HG03571 (cell line): ENCODE measurements around the gene FAM227B.
"Not testable (repeated sequence)": the region's sequence is repeated elsewhere in the genome, so short reads cannot be mapped to it uniquely, and the experiment has no call there.

Source experiments
- ATAC-seq: cut with Tn5 transposase; IDR thresholded peaks from one replicate; pipeline ENCODE4 v1.9.1; 2021; ENCODE audit not compliant: unreplicated experiment

The FAM227B gene

DNA sequence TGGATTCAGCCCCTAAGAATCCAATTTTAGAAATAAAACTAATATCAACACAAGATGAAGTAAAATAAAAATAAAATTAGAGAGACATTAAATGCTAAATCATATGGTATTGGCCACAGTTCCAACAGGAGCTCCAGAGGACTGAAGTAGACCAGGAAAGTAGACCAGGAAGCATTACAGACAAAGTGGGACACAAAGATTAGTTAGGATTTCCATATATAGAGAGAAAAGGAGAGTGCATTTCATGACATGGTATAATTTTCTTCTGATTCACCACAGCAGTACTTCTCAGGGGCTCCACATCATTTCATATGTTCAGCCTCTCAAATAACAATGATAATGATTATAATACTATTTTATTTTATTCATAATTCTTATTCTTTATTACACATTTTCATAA is 179.3 kb downstream of the FAM227B start:
- no peak for ATAC-seq

DNA sequence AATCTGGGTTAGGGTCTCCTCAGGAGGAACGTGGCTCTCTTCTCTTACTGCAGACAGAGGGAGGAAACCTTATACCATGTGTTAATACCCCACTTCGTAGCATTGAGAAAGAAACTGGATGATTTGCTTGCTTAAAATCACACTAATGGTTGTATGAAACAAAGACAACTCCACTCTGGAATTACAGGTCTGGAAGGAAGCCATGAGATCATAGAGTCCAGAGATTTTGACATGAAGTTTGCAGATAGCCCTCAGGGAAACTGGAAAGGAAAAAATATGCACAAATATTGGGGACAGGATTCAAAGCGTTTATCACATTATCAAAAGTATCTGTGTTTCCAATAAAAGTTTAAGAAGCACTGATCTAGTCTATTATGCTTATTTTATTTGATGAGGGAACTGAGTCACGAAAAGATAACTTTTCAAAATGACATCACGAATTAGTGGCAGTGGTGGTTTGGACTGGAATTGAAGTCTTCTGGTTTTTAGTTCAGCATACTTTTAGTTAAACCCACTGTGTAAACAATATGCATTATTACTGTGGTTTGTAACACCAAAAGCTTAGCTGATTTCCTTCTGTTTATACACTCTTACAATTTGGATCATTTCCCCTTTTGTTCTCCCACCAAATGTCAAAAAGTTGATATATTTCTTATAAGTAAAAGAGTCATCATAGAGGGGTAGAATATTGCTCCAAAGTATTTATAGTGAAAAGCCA is 180.8 kb downstream of the FAM227B start:
- ATAC-seq = no peak

DNA sequence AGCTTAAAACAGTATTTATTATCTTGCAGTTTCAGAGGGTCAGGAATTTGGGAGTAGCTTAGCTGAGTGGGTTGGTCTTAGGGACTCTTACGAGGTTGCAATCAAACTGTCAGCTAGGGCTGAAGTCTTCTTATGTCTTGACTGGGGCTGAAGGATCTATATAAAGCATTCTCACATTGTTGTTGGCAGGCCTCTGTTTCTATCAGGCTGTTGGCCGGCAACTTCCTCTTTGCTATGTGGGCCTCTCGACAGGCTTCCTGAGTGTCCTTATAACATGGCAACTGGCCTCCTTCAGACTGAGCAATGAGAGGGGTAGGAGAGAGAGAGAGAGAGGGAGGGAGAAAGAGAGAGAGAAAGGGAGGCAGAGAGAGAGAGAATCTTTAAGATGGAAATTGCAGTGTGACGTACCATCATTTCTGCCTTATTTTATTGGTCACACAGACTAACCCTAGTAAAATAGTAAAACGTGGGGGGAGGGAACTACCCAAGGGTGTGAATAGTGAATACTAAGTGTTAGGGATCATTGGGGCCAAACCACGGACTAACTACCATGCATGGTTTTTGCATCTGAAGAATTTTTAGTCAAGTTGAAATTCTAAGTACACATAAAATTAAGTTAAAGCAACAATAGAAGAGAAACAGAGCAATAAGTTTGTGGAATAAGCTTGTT is 181.5 kb downstream of the FAM227B start:
- ATAC-seq = no peak

DNA sequence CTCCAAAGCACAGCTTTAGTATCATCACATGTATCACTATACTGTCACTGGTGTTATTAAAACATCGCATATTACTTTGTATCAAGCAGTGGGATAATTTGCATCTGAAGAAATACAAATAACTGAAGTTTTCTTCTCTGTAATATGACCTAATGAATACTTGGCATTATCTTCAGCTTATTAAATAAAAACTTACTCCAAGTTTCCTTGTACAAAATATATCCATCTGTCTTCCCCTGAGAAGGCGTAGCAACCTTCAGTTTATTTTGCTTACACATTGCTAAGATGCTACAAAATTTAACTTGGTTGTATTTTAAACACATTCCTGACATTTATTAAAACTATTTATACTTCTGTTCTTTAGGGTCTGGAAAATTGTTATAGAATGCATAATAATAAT is 183.9 kb downstream of the FAM227B start:
- no peak for ATAC-seq

DNA sequence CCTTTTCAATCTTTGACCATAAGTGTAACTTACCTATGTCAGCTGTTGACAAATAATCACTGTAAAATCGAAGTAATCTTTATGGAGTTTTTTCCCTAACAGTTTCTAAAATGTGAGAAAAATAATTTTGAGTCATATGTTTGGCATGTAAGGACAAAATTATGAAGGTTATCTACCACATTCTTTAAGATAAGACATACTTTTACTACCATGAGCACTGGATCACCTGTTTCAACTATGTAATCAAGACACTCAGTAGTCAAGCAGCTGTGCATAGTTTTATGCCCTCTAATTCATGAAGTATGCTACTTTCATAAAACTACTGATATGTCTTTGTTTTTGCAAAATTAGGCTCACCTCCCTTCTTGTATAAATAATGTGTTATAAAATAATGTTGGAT is 185.4 kb downstream of the FAM227B start:
- ATAC-seq = no peak

DNA sequence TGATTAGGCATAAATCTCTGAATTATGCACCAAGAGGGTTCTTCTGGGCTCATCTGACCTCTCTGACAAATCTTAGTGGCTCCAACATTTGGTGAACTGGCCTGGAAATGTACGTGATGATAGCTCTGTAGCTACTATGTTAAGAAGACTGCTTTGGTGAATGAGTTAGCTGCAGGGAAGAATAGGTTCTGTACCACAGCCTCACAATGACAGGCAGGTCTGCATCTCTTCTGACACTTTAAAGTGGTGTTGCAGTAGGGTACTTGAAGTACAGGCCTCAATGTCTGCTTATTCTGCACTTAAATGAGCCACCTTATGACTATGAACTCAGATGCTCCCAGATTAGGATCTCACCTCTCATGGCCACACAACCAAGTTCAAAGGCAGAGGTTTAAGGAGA is 190.6 kb downstream of the FAM227B start:
- ATAC-seq = no peak

DNA sequence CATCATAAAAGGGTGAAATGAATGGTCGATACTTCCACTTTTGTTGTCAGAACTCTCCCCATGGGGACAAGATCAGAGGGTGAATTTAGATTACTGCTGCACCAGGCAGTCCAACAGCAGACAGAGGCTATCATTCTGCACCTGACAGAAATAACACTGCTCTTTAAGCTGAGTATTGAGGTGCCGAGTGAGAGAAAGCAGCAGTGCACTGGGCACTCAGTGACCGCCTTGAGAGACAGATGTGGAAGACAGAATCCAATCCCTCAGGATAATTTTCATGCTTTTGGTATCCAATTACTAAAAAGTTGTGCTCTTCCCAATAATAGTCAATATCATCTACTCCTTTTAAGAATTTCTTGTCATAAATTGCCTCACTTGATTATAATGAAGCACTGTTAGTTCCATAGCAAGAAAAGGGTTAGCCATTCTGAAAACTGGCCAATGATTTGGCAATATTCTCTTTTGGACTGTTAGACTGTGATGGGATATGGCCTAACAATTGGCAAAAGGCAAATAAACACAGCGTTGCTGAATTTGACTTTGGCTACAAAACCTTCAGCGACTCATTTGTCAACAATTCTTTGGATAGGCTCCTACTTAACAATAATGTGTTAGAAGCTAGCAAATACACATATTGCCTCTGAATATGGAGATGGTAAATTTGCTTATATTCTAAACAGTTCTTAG is 192.1 kb downstream of the FAM227B start:
- no peak for ATAC-seq

DNA sequence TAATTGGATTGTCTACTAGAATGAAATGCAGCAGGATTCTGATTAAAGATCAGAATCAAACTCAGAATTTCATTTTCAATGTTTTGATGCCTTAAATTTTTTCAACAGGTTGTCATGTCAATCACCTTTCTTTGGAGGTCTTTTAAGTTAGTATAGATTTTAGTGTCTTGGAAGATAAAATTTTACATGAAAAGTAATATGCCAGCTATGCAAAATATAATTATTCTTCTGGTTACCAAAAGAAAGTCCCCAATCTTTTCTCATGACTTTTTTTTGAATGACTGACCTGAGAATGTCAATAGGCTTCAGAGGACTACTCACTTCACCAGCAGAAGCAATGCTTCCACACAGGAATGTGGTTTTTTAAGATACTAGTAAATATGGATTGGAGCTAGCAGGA is 193.2 kb downstream of the FAM227B start:
- no peak for ATAC-seq

DNA sequence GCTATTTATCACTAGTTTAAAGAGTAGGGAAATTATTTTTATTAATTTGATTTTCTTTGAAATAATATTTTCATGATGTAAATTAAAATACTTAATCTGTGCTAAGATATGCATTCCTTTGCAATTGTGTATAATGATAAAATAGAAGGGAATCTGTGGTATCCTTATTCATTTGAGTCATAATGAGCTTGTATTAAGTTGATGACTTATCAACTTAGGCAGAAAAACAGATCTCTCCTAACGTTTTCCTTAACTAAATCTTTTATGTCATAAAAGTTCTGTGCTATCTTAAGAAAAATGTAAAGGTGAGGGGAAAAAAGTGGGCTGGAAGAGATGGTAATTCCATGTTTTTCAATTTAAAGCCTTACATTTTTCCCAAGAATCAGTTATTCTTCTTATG is 195.7 kb downstream of the FAM227B start:
- no peak for ATAC-seq

DNA sequence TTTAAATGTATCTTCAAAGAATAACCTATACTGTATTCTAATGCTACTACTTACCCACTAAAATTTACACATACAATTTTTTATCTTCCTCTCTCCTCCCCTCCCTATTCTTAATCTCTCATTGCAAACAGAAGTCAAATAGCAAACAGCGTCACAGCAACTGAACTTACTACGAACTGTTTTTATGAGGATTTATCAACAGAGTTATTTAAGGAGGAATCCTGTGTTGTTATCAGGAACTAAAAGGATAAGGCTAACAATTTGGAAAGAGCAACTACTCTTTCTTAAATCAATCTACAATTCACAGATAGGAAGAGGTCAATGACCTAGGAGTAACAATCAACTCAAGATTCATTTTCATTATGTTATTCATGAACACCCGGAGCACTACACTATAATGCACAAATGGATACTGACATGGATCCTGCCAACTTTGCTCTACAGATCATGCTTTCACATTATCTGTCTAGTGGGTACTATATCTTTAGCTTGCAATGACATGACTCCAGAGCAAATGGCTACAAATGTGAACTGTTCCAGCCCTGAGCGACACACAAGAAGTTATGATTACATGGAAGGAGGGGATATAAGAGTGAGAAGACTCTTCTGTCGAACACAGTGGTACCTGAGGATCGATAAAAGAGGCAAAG is 196.6 kb downstream of the FAM227B start:
- no peak for ATAC-seq

DNA sequence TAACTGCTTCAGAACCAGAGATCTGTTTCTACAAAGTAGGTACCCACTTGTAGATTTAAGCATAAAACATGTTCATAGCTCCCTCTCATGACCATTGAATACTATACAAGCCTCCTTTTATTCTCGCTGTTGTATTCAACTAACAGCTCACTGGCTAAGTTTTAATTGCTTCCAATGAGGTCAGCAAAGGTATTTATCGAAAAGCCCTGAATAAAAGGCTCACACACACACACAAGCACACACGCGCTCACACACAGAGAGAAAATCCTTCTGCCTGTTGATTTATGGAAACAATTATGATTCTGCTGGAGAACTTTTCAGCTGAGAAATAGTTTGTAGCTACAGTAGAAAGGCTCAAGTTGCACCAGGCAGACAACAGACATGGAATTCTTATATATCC is 197.6 kb downstream of the FAM227B start, which contains the start of gene FGF7:
TSS of gene FGF7 (plus strand) at position 222 of the 400 bp plus-strand sequence. CDS start 1,056 bp downstream, outside the sequence.
- no peak for ATAC-seq

DNA sequence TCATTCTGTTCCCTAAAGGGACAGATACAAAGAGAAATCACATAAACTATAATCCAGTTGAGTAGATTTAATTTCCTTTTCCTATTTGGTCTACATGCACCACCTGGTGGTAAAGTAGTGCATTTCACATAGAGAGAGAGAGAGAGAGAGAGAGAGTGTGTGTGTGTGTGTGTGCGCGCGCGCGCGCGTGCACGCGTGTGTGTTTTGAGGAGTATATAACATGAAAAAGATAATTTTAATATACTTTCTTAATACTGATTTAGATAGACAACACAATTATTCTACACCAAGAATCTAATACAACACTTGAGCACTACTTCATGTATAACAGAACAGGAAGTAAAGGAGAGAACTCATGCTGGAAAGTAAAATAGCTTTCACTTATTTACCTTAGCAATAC is 198.6 kb downstream of the FAM227B start:
- no peak for ATAC-seq

DNA sequence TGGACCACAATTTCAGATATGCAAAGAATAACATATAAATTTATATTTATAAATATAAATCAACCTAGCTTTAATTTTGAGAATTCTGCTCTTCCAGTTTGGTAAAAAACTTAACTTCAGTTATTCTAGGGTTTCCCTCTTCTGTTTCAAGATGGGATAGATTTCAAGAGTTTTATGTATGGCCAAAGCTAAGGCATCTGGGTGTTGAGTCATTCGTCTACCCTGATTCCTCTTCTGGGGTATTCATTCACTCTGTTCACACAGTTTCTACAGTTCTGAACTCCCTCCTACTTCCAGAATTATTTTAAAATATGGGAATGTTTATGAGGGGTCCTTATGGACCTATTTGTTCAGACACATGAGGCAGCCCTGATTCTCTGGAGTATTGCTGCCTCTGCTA is 201.8 kb downstream of the FAM227B start:
- ATAC-seq = no peak

DNA sequence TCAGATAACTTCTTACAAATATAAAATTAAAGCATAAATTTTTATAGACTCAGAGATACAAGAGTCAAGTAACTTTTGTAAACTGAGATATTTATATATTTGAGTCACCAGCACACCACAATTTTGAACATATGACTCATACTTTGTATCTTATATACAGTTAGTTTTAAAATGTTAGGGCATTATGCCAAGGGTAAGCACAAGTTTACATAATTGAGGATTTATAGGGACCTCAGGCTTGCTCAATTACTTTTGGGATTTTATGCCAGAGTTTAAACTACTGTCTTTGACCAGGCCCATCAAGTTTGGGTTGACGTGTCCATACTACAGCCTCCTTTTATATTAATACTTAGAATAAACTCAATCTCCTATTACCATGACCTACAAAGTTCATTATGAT is 205.0 kb downstream of the FAM227B start:
- no peak for ATAC-seq

DNA sequence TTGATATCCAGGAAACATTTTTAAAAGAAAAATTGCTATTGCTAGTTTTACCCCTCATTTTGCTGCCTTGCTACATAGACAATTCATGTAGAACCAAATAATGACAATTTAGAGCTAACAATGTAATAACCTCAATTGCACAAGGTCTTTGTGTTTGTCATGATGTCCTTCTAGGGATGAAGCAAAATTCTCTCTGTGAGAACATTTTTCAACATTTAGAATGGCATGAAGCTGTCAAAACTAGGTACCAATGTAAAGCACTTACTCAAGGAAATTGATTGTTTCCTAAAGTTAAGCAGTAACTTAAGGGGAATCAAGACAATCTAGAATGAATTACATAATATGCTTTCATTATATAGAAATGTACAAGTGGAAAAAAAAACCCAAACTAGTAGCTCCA is 205.5 kb downstream of the FAM227B start:
- no peak for ATAC-seq

DNA sequence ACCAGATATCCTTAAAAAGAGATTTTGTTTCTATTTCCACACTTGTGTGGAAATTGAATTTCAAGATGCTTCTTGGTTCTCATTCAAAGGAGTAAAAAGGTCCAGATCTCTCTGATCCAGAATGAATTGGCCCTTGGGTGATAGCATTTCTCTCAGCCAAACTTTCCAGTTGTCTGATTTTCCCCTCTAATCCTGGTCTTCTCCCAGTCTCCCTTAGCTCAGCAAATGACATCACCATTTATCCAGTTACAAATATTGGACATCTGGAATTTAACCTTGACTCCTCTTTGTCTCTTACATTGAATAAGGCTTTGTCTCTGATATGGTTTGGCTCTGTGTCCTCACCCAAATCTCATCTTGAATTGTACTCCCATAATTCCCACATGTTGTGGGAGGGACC is 207.8 kb downstream of the FAM227B start:
- no peak for ATAC-seq

DNA sequence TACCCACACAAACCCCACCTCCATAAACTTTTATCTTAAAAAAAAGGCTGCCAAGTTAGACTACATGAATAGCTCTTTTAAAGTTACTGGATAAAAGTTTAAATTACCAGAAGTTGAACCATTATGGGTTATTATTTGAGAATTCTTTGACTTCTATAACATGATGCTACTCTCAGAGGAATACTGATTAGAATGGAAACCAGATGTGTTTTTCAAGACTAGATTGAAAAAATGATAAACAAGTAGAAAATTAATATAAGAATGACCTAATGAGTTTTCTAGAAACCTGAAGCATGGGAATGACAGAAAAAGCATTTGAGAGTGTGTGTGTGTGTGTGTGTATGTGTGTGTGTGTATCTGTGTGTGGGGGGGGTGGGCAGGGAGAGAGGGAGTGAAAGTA is 210.0 kb downstream of the FAM227B start:
- ATAC-seq = no peak

DNA sequence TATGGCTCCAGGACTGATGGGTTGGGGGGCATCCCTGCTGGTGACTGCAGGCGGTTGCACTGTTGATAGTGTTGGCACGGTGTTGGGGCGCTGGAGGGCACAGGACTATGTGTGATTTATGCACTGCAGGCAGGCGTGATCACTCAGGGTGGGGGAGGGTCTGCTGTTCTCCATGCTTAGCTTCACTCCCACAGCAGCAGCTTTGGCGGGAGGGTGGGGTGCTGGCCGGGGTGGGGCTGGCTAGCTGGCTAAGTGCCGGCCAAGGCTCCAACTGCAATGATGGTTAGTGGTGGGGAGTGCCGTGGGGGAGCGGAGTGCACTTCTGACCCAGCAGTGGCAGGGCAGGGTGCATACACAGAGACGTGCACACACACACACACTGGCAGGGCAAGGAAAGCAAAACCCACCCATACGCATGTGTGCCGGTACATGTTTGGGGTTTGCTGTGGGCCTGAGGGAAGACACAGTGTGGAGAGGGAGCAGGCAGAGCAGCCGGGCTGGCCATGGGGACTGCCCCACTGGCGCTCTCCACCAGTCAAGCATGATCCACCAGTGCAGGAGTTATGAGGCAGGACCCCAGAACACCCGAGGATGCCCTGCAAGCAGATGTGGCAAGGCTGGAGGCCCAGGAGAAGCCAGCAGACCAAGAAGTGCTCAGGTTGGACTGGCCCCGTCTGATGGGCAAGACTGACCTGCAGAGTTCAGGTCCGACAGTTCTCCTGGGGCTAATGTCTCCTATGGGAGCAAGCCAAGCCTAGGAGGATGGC is 214.1 kb downstream of the FAM227B start:
- ATAC-seq = no peak

DNA sequence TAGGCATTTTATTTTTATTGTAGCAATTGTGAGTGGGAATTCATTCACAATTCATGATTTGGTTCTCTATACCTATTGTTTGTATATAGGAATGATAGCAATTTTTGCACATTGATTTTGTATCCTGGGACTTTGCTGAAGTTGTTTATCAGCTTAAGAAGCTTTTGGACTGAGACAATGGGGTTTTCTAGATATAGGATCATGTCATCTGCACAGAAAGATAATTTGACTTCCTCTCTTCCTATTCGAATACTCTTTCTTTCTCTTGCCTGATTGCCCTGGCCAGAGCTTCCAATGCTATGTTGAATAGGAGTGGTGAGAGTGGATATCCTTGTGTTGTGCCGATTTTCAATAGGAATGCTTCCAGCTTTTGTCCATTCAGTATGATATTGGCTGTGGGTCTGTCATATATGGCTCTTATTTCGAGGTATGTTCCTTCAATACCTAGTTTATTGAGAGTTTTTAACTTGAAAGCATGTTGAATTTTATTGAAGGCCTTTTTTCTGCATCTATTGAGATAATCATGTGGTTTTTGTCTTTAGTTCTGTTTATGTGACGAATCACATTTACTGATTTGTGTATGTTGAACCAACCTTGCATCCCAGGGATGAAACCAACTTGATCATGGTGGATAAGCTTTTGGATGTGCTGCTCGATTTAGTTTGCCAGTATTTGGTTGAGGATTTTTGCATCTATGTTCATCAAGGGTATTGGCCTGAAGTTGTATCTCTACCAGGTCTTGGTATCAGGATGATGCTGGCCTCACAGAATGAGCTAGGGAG is 217.9 kb downstream of the FAM227B start:
- not testable (repeated sequence) for ATAC-seq

DNA sequence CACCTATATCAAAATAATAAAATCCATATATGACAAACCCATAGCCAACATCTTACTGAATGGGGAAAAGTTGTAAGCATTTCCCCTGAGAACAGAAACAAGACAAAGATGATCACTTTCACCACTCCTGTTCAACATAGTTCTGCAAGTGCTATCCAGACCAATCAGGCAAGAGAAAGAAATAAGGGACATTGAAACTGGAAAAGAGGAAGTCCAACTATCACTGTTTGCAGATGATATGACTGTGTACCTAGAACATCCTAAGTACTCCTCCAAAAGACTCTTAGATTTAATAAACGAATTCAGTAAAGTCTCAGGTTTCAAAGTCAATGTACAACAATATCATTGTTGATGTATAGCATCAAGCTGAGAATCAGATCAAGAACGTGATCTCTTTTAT is 233.1 kb downstream of the FAM227B start:
- no peak for ATAC-seq
